SU-DHL-6 (cell line): ENCODE results near the gene CANT1.
"Not testable (repeated sequence)": the region's sequence is repeated elsewhere in the genome, so short reads cannot be mapped to it uniquely, and the experiment has no call there.

ENCODE experiments used
- H2AFZ ChIP-seq: fragments of 200-600 bp; sonication (generic); 2 replicates; pipeline ENCODE4 v1.6.1; 2014; ENCODE audit warnings: low read depth, mild to moderate bottlenecking, moderate library complexity, mixed read lengths, antibody characterized with exemption, low read length; ENCODE audit not compliant: severe bottlenecking
- H3F3A ChIP-seq: fragments of 200-600 bp; shearing (Covaris generic); 2 replicates; pipeline ENCODE4 v1.6.0; 2016; ENCODE audit warnings: antibody characterized with exemption, mild to moderate bottlenecking; ENCODE audit not compliant: insufficient read depth
- H3K27ac ChIP-seq: fragments of 200-600 bp; sonication (generic); 2 replicates; pipeline ENCODE4 v1.5.1; 2016; ENCODE audit warnings: low read depth, mild to moderate bottlenecking, low read length, moderate library complexity, mixed read lengths
- H3K27me3 ChIP-seq: fragments of 200-600 bp; sonication (generic), shearing (Covaris generic); 2 replicates; pipeline ENCODE4 v1.6.0; 2014; ENCODE audit warnings: mild to moderate bottlenecking, low read length
- H3K36me3 ChIP-seq: fragments of 200-600 bp; sonication (generic); 2 replicates; pipeline ENCODE4 v1.6.1; 2014; ENCODE audit warnings: mild to moderate bottlenecking, low read length, mixed read lengths
- H3K4me2 ChIP-seq: fragments of 300-600, 200-600 bp; shearing (Covaris generic), sonication (generic); 2 replicates; pipeline ENCODE4 v1.6.0; 2014; ENCODE audit warnings: low read length, low read depth, mild to moderate bottlenecking; ENCODE audit not compliant: poor library complexity, severe bottlenecking
- H3K4me3 ChIP-seq: fragments of 200-600 bp; sonication (generic); 2 replicates; pipeline ENCODE4 v1.5.1; 2014; ENCODE audit warnings: antibody characterized with exemption, low read length, mild to moderate bottlenecking, mixed read lengths; ENCODE audit not compliant: insufficient read depth, poor library complexity, severe bottlenecking
- H3K79me2 ChIP-seq: fragments of 200-600 bp; sonication (generic); 2 replicates; pipeline ENCODE4 v1.6.1; 2014; ENCODE audit warnings: mild to moderate bottlenecking, low read length, moderate library complexity; ENCODE audit not compliant: insufficient read depth
- H3K9ac ChIP-seq: fragments of 200-600 bp; sonication (generic); 2 replicates; pipeline ENCODE4 v1.7.0; 2014; ENCODE audit warnings: mild to moderate bottlenecking, low read length
- H3K9me2 ChIP-seq: fragments of 200-600 bp; sonication (generic); replicated peaks from 2 replicates; pipeline ENCODE4 v1.6.1; 2014; ENCODE audit warnings: low read length; ENCODE audit not compliant: insufficient read depth
- H3K9me3 ChIP-seq: fragments of 200-600 bp; sonication (generic); 2 replicates; pipeline ENCODE4 v1.6.1; 2014; ENCODE audit warnings: low read length, mixed read lengths; ENCODE audit not compliant: insufficient read depth
- H4K20me1 ChIP-seq: fragments of 200-600 bp; sonication (generic); 2 replicates; pipeline ENCODE4 v1.6.1; 2014; ENCODE audit warnings: low read depth, mild to moderate bottlenecking, antibody characterized with exemption, low read length, moderate library complexity, mixed read lengths
- EZH2phosphoT487 ChIP-seq: fragments of 200-600 bp; sonication (generic), shearing (Covaris generic); conservative IDR thresholded peaks from 2 replicates; pipeline ENCODE4 v1.6.1; 2018; ENCODE audit warnings: mild to moderate bottlenecking, antibody characterized with exemption, low read length, moderate library complexity, mixed read lengths
- TF ChIP-seq, protein P1 (sequence below): fragments of 200-600 bp; sonication (generic); IDR thresholded peaks from one replicate; pipeline ENCODE4 v1.5.1; 2017; ENCODE audit warnings: antibody characterized with exemption, mild to moderate bottlenecking, low read length, moderate library complexity; ENCODE audit not compliant: insufficient read depth, poor library complexity, severe bottlenecking

Gene CANT1

DNA sequence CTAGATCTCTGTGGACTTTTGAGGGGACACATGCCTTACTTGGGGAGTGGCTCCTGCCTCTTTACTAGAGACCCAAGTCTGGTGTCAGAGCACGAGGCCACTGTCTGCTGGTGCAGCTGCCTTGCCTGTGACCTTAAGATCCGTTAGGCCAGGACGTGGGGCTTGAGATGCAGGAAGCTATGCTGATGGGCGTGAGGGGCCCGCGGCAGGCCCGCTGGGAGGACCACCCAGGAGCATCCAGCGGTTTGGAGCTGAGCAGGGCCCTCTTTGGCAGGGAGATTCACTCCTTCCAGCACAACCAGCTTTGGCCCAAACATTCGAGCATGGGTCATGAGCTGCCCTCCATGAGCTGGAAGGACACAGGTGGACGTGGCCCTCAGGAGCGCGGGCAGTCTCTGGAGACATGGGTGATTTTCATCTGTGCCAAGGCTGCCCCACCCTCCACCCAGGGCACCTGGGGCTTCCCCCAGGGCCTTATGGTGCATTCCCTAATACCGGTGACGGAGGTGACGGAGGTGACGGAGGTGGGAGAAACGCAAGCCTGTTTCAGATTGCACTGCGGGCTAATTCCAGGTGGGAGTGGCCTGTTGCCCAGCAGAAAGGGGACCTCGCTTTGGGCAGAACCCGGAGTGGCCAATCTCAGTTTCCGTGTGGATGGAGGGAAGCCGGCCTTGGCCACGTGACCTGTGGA, 42.5 kb downstream of the CANT1 start:
- TF ChIP-seq EZH2phosphoT487: no peak
- TF ChIP-seq, protein P1, sequence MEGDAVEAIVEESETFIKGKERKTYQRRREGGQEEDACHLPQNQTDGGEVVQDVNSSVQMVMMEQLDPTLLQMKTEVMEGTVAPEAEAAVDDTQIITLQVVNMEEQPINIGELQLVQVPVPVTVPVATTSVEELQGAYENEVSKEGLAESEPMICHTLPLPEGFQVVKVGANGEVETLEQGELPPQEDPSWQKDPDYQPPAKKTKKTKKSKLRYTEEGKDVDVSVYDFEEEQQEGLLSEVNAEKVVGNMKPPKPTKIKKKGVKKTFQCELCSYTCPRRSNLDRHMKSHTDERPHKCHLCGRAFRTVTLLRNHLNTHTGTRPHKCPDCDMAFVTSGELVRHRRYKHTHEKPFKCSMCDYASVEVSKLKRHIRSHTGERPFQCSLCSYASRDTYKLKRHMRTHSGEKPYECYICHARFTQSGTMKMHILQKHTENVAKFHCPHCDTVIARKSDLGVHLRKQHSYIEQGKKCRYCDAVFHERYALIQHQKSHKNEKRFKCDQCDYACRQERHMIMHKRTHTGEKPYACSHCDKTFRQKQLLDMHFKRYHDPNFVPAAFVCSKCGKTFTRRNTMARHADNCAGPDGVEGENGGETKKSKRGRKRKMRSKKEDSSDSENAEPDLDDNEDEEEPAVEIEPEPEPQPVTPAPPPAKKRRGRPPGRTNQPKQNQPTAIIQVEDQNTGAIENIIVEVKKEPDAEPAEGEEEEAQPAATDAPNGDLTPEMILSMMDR: no peak
- H3K27me3 ChIP-seq: no peaks in the 10 kb centered on the region

GRCh38 chr17:78966123-78966813, 43.3 kb downstream of the CANT1 start:
- no peaks in the 10 kb centered on the region for H3K79me2 ChIP-seq
- no peaks in the 10 kb centered on the region for H4K20me1 ChIP-seq
- H2AFZ ChIP-seq: no peak overlapping the region
- no peaks in the 10 kb centered on the region for H3F3A ChIP-seq
- no peak overlapping the region for H3K4me2 ChIP-seq
- H3K9me3 ChIP-seq: no peaks in the 10 kb centered on the region
- no peaks in the 10 kb centered on the region for H3K9me2 ChIP-seq
- H3K9ac ChIP-seq: no peak overlapping the region
- H3K36me3 ChIP-seq: no peaks in the 10 kb centered on the region
- no peak overlapping the region for H3K27ac ChIP-seq
- H3K27me3 ChIP-seq: no peaks in the 10 kb centered on the region
- H3K4me3 ChIP-seq: no peak overlapping the region
- no peak for TF ChIP-seq EZH2phosphoT487

More for the DNA sequence above, 42.5 kb downstream of the CANT1 start:
- no peaks in the 10 kb centered on the region for H3F3A ChIP-seq
- no peaks in the 10 kb centered on the region for H3K9me3 ChIP-seq
- no peak overlapping the region for H3K27ac ChIP-seq
- no peaks in the 10 kb centered on the region for H4K20me1 ChIP-seq
- H2AFZ ChIP-seq: no peak overlapping the region
- H3K9ac ChIP-seq: no peak overlapping the region
- no peaks in the 10 kb centered on the region for H3K79me2 ChIP-seq
- no peak overlapping the region for H3K4me2 ChIP-seq
- H3K36me3 ChIP-seq: no peaks in the 10 kb centered on the region
- no peak overlapping the region for H3K4me3 ChIP-seq
- H3K9me2 ChIP-seq: no peaks in the 10 kb centered on the region

DNA sequence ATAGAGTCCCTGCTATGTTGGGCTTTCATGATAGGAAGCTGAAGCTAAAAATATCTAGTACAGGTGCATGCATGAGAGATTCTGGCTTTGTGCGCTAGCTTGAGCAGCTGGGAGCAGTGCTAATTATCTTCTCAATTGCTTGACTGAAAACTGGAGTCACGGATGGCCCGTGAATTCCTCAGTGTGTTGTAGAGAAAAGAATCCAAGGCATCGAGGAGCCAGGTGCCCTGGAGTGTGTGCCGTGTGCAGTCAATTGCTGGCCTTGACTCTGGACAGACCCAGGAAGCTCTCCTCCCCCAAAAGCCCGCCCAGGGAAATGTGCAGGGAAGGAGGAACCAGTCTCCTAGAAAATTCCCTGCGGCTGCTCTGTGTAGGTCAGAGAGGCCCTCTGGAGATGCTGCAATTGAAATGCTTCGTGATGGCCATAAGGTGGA, 44.1 kb downstream of the CANT1 start:
- Histone ChIP-seq H4K20me1 (no peaks in the 10 kb centered on the region), H3K27me3 (no peaks in the 10 kb centered on the region), H3F3A (no peaks in the 10 kb centered on the region), H2AFZ (no peak overlapping the region), H3K9me2 (no peaks in the 10 kb centered on the region), H3K79me2 (no peaks in the 10 kb centered on the region), H3K9ac (no peak overlapping the region), H3K4me2 (no peak overlapping the region), H3K36me3 (no peaks in the 10 kb centered on the region), H3K9me3 (no peaks in the 10 kb centered on the region), H3K4me3 (no peak overlapping the region), H3K27ac (no peak overlapping the region)
- TF ChIP-seq EZH2phosphoT487: no peak
- TF ChIP-seq, protein P1: no peak

GRCh38 chr17:78963378-78963777, 46.2 kb downstream of the CANT1 start:
- no peaks in the 10 kb centered on the region for H3K79me2 ChIP-seq
- no peaks in the 10 kb centered on the region for H3K9me2 ChIP-seq
- H3K36me3 ChIP-seq: no peaks in the 10 kb centered on the region
- H3K4me2 ChIP-seq: no peak overlapping the region
- H3K27me3 ChIP-seq: no peaks in the 10 kb centered on the region
- no peaks in the 10 kb centered on the region for H4K20me1 ChIP-seq
- no peaks in the 10 kb centered on the region for H3F3A ChIP-seq
- H3K4me3 ChIP-seq: no peak overlapping the region
- H2AFZ ChIP-seq: no peak overlapping the region
- H3K9me3 ChIP-seq: no peaks in the 10 kb centered on the region
- H3K27ac ChIP-seq: no peak overlapping the region
- H3K9ac ChIP-seq: no peak overlapping the region
- TF ChIP-seq, protein P1: no peak
- no peak for TF ChIP-seq EZH2phosphoT487

DNA sequence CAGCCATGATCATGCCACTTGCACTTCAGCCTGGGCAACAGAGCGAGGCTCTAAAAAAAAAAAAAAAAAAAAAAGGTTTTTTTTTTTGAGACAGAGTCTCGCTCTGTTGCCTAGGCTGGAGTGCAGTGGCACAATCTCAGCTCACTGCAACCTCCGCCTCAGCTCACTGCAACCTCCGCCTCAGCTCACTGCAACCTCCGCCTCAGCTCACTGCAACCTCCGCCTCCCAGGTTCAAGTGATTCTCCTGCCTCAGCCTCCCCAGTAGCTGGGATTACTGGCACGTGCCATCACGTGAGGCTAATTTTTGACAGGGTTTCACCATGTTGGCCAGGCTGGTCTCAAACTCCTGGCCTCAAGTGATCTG, 46.6 kb downstream of the CANT1 start:
- not testable (repeated sequence) for H3K79me2 ChIP-seq, H3K27me3 ChIP-seq, H3K4me3 ChIP-seq, H2AFZ ChIP-seq, H3K9me3 ChIP-seq, H3K36me3 ChIP-seq, H3K4me2 ChIP-seq, H3K9me2 ChIP-seq, H4K20me1 ChIP-seq, H3K9ac ChIP-seq, H3F3A ChIP-seq, H3K27ac ChIP-seq
